HepG2 (cell line): ENCODE data around the gene POMGNT2.

Experiments
- AKNA ChIP-seq: sonication (generic); formaldehyde crosslinking; IDR thresholded peaks from 2 replicates; pipeline ENCODE4 v1.4.0; 2020; ENCODE audit warnings: missing genetic modification reagents, borderline replicate concordance
- BRCA1 ChIP-seq: sonication (generic); formaldehyde crosslinking; IDR thresholded peaks from 2 replicates; pipeline ENCODE4 v1.4.0; 2020; ENCODE audit warnings: missing genetic modification reagents
- CTCF ChIP-seq: sonication (generic); formaldehyde crosslinking; IDR thresholded peaks from 2 replicates; pipeline ENCODE4 v1.5.0; 2020; ENCODE audit warnings: mild to moderate bottlenecking, missing genetic modification reagents, moderate library complexity
- FOXK2 ChIP-seq: fragments of 450-650 bp; IDR thresholded peaks from 2 replicates; pipeline ENCODE4 v1.6.1; 2016
- NFE2L1 ChIP-seq: sonication (generic); formaldehyde crosslinking; IDR thresholded peaks from 2 replicates; pipeline ENCODE4 v1.4.0; 2020; ENCODE audit warnings: missing genetic modification reagents, mild to moderate bottlenecking, borderline replicate concordance
- PBX2 ChIP-seq: IDR thresholded peaks from 2 replicates; pipeline ENCODE4 v1.6.1; 2016; ENCODE audit warnings: control low read depth
- RBAK ChIP-seq: sonication (generic); formaldehyde crosslinking; IDR thresholded peaks from 2 replicates; pipeline ENCODE4 v1.5.1; 2020; ENCODE audit warnings: mild to moderate bottlenecking, missing genetic modification reagents
- SIN3A ChIP-seq: IDR thresholded peaks from 2 replicates; pipeline ENCODE4 v1.6.1; 2011; ENCODE audit warnings: low read depth, mild to moderate bottlenecking, control low read depth, low read length, borderline replicate concordance
- ZNF512 ChIP-seq: sonication (generic); formaldehyde crosslinking; IDR thresholded peaks from 2 replicates; pipeline ENCODE4 v1.4.0; 2020; ENCODE audit warnings: mild to moderate bottlenecking, missing genetic modification reagents
- ZNF639 ChIP-seq: conservative IDR thresholded peaks from 2 replicates; pipeline ENCODE4 v1.6.1; 2018; ENCODE audit warnings: missing genetic modification reagents
- ZNF800 ChIP-seq: sonication (generic); formaldehyde crosslinking; IDR thresholded peaks from 2 replicates; pipeline ENCODE4 v1.4.0; 2020; ENCODE audit warnings: missing genetic modification reagents

GRCh38 chr3:43055393-43055792 lies 50.5 kb downstream of the POMGNT2 start:
- TF ChIP-seq CTCF (CRISPR knock-in tag) (no peak), SIN3A (no peak), RBAK (CRISPR knock-in tag) (no peak), AKNA (no peak), ZNF512 (CRISPR knock-in tag) (no peak), ZNF800 (no peak), FOXK2 (no peak), BRCA1 (no peak), PBX2 (CRISPR knock-in tag) (no peak), NFE2L1 (CRISPR knock-in tag) (no peak), ZNF639 (CRISPR knock-in tag) (no peak)
